Measurements from ENCODE around the gene ZNF837.
"Not testable (repeated sequence)": the region's sequence is repeated elsewhere in the genome, so short reads cannot be mapped to it uniquely, and the experiment has no call there.

The ZNF837 gene

DNA sequence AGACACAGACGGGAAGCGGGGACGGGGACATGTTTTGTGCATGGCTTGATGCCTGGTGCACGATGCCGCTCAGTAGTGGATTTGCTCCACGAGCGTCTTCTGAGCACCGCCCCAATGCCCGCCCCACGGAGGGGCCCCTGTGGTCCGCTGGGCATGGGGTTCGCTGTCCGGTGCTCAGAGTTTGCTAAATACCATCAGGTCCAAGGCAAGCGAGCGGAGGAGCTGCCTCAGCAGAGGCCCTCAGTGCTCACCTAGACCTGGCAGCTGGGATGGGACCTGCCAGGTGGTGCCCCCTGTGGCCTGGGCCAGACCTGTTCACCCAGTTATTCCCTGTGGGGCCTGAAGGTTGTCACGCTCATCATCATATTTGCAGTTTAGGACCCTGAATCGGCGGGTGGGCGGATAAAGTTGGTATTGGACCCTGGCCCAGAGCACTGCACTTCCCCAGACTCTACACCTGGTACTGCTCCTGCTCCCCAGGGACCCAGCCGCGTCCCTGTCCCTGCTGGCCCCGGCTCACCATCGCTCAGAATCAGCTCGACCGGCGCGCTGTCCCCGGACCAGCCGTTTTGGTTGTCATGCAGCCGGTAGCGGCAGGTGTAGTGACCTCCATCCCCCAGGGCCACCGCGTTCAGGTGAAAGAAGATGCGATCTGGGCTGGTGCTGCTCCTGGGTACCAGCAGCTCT is 29.8 kb downstream of the ZNF837 start:
- DNase-seq (ENCODE audit: low read depth), result no peak

DNA sequence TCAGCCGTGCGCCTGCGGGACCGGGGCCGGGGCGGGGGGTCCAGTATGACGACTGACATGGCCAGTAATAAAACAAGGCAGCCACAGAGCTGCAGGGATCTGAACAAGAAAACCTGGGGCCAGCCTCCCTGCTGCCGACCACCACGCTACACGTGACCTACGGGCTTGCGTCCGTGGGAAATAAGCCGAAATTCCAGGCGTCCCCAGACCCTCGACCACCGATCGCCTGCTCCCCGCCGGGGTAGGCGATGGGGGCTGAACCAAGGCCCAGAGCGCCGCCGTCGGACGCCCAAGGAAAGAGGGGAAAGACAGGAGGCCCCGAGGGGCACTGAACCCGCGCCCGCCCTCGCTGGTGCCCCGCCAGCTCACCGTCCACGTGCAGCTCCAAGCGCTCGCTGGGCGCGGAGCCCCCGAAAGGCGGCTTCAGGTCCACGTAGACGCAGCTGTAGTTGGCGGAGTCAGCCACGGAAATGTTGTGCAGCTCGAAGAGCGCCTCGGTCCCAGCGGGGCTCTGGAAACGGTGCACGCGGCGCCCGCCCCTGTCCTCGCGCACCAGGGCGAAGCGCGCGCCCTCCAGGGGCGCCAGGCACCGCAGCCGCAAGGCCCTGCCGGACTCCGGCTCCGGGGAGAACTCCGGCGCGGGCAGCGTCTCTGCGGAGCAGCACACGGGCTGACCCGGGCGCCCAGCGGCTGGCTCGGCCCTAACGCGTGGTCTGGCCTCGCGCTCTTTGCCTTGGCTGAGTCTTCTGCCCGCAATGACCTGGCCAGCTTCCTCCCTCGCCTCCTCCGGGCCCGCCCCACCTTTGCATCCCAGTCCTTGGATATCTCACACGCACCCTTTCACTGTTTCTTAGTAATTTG is 30.6 kb downstream of the ZNF837 start:
- peak; percentile 13 for DNase-seq (ENCODE audit: low read depth)

DNA sequence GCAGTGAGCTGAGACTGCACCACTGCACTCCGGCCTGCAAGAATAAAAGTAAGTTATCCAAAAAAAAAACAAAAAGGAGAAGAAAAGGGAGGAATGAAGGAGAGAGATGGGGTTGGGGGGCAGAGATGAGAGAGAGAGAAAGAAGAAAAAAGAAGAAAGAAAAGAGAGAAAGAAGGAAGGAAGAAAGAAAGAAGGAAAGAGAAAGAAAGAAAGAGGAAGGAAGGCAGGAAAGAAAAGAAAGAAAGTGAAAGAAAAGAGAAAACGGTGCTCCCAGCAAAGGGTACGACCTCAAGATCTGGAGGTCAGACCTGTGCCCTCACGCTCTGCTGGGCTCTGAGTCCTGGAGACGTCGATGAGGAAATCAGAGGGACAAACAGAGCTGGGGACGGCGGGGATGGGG is 31.2 kb downstream of the ZNF837 start:
- DNase-seq (ENCODE audit: low read depth), result no peak

DNA sequence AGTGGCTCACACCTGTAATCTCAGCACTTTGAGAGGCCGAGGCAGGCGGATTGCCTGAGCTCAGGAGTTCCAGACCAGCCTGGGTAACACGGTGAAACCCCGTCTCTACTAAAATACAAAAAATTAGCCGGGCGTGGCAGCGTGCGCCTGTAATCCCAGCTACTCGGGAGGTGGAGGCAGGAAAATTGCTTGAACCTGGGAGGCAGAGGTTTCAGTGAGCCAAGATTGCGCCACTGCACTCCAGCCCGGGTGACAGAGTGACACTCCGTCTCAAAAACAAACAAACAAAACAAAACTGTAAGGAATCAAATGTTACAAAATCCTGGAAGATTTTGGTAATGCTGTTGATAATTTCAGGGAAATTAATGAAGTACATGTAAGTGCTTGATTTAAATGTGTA is 32.8 kb downstream of the ZNF837 start:
- not testable (repeated sequence) for DNase-seq (ENCODE audit: low read depth)

DNA sequence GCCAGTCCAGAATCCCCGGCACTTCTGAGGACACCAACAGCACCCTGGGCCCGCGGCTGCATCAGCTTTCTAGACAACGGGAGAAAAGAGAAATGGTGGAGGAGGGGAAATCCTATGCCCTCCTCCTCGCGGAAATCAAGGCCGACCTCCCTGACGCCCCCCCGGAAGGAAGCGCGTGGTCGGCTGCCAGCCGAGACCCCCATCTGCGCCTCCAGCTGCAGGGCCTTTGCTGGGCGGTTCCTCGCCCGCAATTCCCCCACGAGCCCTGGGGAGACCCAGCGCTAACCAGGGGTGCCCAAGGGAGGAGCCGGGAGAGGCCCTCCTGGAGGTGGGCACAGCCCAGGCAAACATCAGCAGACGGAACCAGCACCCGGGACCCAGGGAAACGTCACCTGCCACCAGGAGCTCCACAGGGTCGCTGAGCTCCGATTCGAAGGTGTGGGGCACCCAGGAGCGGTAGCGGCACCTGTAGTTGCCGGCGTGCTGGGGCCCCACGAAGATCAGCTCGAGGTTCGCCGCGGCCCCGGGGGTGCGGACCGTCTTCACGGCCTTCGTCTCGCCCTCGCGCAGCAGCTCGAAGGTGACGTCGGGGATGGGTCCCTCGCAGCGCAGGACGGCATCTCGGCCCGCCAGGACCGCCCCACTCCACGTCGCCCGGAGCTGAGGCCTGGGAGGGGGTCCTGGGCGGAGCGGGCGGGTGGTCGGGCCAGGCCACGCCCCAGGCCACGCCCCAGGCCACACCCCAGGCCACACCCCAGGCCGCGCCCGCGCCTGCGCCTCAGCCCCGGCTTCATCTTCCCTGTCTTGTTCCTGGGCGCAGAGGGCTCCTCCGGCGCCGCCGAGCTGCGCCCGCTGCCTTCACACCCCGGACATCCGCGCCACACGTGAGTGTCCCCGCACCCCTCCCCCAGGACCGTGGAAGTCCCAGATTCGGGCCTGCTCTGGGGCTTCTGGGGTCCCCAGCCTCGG is 33.6 kb downstream of the ZNF837 start:
- DNase-seq (ENCODE audit: low read depth), result peak; percentile 36

DNA sequence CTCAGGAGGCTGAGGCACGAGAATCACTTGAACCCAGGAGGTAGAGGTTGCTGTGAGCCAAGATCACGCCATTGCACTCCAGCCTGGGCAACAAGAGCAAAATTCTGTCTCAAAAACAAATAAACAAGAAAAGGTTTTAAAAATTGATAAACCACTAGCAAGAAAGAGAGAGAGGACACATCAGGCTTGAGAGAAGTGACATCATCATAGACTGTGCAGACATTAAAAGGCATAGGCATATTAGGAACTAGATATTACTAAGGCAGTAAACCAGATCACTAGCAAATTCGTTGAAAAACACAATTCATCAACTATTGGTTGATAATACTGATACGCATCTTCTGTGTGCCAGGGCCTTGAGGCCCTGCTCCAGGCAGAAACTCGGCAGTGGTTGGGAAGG is 35.3 kb downstream of the ZNF837 start:
- no peak for DNase-seq (ENCODE audit: low read depth)

DNA sequence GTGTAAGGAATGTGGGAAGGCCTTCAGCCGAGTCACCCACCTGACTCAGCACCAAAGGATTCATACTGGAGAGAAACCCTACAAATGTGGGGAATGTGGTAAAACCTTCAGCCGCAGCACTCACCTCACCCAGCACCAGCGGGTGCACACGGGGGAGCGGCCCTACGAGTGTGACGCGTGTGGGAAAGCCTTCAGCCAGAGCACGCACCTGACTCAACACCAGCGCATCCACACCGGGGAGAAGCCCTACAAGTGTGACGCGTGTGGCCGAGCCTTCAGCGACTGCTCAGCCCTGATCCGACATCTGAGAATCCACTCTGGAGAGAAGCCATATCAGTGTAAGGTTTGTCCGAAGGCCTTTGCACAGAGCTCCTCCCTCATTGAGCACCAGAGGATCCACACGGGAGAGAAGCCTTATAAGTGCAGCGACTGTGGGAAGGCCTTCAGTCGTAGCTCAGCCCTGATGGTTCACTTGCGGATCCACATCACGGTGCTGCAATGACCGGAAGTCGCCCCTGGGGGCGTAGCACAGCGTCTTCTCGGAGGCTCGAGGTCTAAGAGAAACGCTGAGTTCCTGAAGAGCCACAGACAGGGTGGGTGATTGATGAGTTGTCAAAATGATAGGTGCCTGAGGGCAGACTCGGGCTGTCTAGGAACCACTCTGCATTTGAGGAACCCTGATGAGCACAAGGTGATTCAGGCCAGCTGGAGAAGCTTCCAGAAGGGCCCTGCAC is 41.8 kb downstream of the ZNF837 start:
- no peak for DNase-seq (ENCODE audit: low read depth)

DNA sequence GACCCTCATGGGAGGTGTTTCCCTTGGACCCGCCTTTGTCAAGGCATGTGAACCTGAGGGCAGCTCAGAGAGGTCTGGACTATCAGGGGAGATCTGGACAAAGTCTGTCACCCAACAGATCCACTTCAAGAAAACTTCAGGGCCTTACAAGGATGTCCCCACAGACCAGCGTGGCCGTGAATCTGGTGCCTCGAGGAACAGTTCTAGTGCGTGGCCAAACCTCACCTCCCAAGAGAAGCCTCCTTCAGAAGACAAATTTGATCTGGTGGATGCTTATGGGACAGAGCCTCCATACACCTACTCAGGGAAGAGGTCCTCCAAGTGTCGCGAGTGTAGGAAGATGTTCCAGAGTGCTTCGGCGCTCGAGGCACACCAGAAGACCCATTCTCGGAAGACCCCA is 42.5 kb downstream of the ZNF837 start:
- no peak for DNase-seq (ENCODE audit: low read depth)

DNA sequence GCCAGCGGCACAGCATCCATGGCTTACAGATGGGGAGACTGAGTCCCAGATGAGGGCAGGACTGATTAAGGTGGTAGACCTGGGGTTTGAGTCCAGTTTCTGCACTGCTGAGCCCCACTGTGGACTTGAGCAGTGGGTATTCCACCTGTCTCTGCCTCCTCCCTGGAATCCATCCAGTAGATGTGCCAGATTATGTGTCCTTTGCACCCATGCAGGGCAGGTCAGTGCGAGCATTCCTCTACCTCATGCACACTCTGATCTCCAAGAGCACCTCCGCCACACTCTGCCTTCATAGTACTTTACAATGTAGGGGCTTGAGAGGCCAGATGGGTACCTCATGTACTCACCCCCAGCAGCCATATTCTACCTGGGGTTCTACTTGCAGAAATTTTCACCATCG is 44.0 kb downstream of the ZNF837 start:
- DNase-seq (ENCODE audit: low read depth), result no peak

DNA sequence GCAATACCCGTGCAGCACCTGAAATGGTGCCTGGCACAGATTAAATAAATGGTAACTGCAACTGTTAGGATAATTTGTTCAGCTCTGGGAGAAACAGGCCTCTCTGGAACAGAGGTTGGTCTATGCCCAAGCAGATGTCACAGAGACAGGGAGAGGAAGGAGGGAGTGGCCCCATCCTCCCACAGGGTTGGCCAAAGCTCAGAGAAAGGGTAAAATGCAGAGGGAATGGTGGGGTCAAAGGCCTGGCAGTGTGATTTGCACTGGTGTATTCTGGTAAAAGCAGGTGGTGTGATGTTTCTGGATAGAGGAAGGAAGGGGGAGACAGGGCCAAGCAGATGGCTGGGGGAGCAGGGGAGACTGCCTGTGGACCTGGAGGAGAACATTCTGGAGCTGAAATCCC is 44.6 kb downstream of the ZNF837 start:
- no peak for DNase-seq (ENCODE audit: low read depth)

DNA sequence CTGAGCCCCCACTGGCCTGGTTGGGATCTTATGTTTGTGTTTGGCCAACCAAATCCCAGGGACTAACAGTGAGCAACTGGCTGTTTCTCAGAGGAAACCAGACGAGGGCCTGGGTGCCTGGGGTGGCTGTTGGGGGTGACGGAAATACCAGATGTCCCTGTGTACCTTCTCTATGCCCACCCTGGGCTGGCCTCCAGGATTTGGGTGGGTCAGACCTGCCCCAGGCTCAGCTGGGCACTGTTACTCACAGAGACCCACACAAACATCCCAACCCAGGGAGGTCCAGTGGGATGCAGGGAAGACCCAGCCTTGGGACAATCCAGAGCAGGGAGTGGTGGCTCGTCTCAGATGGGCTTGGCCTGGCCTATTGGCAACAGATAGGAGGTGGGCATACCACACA is 45.2 kb downstream of the ZNF837 start:
- no peak for DNase-seq (ENCODE audit: low read depth)

DNA sequence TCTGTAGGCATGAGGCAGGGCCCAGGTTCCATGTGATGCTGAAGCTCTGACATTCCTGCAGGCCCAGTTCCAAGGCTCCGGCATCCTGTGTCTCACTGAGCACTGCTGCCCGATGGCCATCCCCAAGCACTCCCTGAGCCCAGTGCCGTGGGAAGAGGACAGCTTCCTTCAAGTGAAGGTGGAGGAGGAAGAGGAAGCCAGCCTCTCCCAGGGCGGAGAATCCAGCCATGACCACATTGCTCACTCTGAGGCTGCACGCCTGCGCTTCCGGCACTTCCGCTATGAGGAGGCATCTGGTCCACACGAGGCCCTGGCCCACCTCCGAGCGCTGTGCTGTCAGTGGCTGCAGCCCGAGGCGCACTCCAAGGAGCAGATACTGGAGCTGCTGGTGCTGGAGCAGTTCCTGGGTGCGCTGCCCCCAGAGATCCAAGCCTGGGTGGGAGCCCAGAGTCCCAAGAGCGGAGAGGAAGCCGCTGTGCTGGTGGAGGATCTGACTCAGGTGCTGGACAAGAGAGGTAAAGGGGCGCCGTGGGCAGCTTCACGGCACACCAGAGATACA is 46.1 kb downstream of the ZNF837 start:
- DNase-seq (ENCODE audit: low read depth), result no peak

DNA sequence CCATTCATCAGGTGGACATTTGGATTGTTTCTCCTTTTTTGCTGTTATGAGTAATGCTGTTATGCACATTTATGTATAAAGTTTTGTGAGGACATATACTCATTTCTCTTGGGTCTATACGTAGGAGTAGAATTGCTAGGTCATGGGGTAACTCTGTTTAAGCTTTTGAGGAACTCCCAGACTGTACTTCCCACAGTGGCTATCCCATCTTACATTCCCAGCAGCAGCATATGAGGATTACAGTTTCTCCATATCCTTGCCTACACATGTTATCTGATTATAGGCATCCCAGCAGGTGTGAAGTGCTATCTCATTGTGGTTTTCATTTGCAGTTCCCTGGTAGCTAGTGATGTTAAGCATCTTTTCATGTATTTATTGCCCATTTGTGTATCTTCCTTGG is 48.1 kb downstream of the ZNF837 start:
- DNase-seq (ENCODE audit: low read depth), result no peak

DNA sequence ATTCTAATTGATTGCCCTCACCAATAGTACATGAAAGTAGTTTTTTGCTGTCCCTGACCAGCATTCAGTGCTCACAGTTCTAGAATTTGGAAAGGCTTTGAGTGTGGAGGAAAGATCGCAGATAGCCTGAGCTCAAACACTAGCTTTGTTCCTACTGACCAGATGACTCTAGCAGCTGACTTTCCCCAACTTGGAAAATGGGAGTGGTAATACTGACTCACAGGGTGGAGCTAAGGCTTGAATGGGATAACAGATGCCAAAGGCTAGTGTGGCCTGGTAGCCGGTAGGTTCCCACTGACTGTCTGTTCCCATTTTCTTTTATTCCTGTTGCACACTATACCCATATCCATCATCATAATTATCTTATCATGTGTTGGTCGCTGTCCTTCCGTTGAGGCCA is 50.4 kb downstream of the ZNF837 start:
- DNase-seq (ENCODE audit: low read depth), result peak; percentile 64

DNA sequence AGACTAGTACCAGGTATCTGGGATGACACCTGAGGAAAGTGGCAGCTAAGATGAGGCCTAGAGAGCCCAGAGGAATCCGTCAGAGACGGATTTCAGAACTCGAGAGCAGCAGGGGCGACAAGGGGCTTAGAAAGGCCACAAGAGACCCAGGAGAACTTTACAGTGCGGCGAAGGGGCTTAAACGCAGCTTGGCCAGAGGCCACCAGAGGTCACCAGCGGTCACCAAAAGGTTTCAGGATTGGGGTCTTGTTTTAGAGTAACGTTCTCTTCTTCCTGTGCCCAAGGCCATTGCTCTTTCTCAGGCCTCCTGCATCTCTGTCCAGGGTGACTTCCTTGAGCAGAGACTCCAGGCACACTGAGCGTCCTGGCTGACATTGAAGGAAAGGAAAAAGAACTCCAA is 51.8 kb downstream of the ZNF837 start:
- no peak for DNase-seq (ENCODE audit: low read depth)

DNA sequence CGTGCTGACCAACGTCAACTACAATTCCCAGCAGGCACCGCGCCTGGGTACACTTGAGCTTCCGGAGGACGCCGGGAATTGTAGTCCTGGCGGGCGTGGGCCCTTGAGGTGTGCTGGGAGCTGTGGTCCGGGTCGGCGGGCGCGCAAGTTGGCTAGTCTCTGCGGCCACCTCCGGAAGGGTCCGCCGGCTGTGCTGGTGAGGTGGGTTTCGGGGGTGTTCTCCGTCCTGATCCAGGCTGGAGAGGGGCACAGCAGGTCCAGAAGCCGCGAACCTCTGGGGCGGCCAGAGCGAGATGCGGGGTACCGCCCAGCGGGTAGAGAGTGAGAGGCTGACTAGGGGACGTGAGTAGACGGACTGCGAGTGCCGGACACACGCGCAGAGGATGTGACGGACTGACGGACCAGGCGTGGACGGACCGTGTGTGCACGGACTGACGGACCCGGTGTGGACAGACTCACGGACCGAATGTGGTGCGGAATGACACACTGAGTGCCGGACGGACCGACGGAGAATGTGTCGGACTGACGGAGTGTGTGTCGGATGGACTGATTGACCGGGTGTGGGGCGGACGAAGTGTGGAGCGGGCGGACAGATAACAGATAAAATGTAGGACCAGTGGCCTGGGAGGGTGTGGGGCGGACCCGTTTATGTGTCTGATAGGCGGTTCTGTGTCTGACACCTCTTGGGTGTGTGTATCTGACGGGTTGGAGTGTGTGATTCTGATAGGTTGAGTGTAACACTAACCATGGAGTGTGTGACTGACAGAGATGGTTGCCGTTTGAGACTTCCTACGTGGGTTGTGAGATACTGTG is 53.7 kb downstream of the ZNF837 start, which contains the start of gene ZSCAN22:
Gene ZSCAN22 (plus strand): TSS at position 81 of the 813 bp plus-strand sequence. CDS start 7,809 bp downstream, outside the sequence.
- DNase-seq (ENCODE audit: low read depth), result peak; percentile 95

DNA sequence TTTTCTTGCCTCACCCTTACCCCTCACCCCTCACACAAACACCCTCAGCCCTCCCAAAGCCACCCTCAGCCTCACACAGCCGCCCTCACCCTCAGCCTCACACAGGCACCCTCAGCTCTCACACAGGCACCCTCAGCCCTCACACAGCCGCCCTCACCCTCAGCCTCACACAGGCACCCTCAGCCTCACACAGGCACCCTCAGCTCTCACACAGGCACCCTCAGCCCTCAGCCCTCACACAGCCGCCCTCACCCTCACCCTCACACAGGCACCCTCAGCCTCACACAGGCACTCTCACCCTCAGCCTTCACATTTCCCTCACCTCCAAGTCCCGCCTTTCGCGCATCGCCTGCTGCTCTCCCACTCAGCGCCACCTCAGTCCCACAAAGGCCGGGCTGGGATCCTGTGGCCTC is 54.3 kb downstream of the ZNF837 start:
- no peak for DNase-seq (ENCODE audit: low read depth)

DNA sequence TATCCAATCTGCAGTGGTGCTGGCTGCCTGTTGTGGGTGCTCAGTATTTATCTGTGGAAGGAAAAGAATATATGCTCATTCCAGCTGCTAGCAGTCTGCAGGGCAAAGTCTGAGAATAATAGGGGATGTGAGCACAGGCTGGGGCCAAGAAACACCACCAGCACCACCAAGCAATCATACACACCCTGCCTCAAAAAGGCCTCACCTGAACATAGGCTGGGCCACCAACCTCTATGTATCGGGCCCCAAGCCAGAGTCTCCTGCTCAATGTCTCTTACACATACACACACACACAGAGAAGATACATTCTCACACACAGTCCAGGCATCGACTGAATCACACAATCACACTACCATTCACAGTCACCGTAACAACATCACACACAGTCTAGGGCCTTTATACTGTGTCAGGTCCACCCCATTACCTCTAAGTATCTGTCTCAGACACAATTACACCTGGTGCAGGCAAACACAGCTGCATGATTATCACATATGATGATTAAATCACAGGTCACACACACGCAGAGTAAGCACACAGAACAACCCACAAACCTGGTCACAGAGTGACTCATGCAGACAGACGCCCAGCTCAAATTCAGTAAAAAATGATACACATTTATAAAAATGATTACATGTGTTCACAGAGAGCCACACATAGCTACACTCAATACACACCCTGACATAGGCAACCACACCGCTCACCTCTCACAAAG is 55.4 kb downstream of the ZNF837 start:
- peak; percentile 16 for DNase-seq (ENCODE audit: low read depth)

DNA sequence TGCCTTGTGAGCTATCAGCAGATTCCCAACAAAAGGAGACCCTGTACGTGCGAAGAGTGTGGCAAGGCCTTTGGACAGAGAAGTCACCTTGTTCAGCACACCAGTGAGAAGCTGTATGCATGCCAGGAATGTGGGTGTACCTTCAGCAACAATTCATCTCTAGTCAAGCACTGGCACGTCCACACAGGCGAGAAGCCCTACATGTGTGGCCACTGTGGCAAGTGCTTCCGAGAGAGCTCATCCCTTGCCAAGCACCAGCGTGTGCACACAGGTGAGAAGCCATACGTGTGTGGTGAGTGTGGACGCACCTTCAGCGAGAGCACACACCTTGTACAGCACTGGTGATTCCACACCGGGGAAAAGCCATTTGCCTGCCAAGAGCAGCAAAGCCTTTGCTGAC is 61.6 kb downstream of the ZNF837 start:
- DNase-seq (ENCODE audit: low read depth), result no peak

DNA sequence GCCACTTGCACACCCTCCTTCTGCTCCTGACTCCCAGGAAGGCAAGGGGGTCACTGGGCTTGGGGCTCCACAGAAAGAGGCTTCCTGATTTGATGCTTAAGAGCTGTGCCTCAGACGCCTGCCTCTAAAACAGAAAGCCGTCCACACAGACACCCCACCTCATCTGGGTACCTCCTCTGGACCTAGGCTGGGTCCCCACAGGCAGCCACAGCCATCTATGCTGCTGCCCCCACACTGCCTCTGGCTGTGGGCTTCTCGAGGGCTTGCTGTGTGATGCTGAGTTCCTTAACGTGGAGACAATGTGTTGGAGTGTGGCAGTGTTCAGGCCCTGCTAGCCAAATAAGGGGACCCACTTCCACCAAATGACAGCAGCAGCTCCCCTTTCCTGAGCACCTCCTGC is 62.5 kb downstream of the ZNF837 start:
- DNase-seq (ENCODE audit: low read depth), result no peak
